Upper lobe of left lung (tissue), 6 donors: ENCODE measurements around the gene RAB43. TPM values are rescaled to one million over a fixed set of nuclear protein-coding genes. Genes with fewer than 3 reads are reported as not detected.
"Not testable (repeated sequence)": the region's sequence is repeated elsewhere in the genome, so short reads cannot be mapped to it uniquely, and the experiment has no call there.

Experiments used
- ATAC-seq, 2 donors: fragments of 200-7000 bp; cut with Tn5 transposase; one replicate each; pipeline ENCODE4 v1.9.1; 2022; ENCODE audit warnings: mild to moderate bottlenecking in 2 of 2, moderate library complexity in 2 of 2; ENCODE audit not compliant: low FRiP score in 2 of 2
- DNase-seq, 2 donors: peaks; one replicate each; pipeline ENCODE4 v3.0.0-alpha.2; 2019 to 2020
- H3K27ac ChIP-seq, 4 donors: fragments of 200-600 bp; sonication (generic); one replicate each; pipeline ENCODE4 v1.5.1; 2016 to 2019
- H3K27me3 ChIP-seq, 4 donors: fragments of 200-600 bp; sonication (generic); one replicate each; pipeline ENCODE4 v1.5.1; 2017 to 2019
- H3K36me3 ChIP-seq, 4 donors: fragments of 200-600 bp; sonication (generic); one replicate each; pipeline ENCODE4 v1.5.1; 2016 to 2019
- H3K4me1 ChIP-seq, 4 donors: fragments of 200-600 bp; sonication (generic); one replicate each; pipeline ENCODE4 v1.5.1; 2018 to 2019
- H3K4me3 ChIP-seq, 4 donors: fragments of 200-600 bp; sonication (generic); one replicate each; pipeline ENCODE4 v1.5.1; 2017 to 2019; ENCODE audit warnings: mild to moderate bottlenecking in 2 of 4, moderate library complexity in 1 of 4
- H3K9me3 ChIP-seq, 4 donors: fragments of 200-600 bp; sonication (generic); one replicate each; pipeline ENCODE4 v1.5.1; 2018 to 2019
- EP300 ChIP-seq, 4 donors: sonication (generic); formaldehyde crosslinking; IDR thresholded peaks; one replicate each; pipeline ENCODE4 v1.5.1; 2017; ENCODE audit warnings: antibody characterized with exemption in 4 of 4, control low read depth in 2 of 4
- POLR2A ChIP-seq, 4 donors: fragments of 450-650 bp; IDR thresholded peaks; one replicate each; pipeline ENCODE4 v1.5.1; 2016 to 2017; ENCODE audit warnings: antibody characterized with exemption in 4 of 4, mild to moderate bottlenecking in 2 of 4
- POLR2AphosphoS5 ChIP-seq, 2 donors: sonication (generic); formaldehyde crosslinking; IDR thresholded peaks; one replicate each; pipeline ENCODE4 v1.5.1; 2017; ENCODE audit warnings: antibody characterized with exemption in 2 of 2
- WGBS, 2 donors: methylation state at CpG; one replicate each; pipeline ENCODE4 v1.1.5; 2017 to 2018; 5-methylcytosine and 5-hydroxymethylcytosine counted together
- total RNA-seq, 6 donors: library from RNA; depleted of rRNA in 4 of 6; stranded (reverse); fragments of >200 nt in 4 of 6; gene quantifications; one replicate each; pipeline versions ENCODE4 v1.1.0 to v1.2.1, GENCODE V29; 2016 to 2021
- TF ChIP-seq, protein P1 (sequence below), 6 experiments: fragments of 450-650 bp in 4 of 6; fragments of 200-600 bp in 2 of 6; sonication (generic) in 2 of 6; IDR thresholded peaks; one replicate each; pipeline ENCODE4 v1.5.1; 2016 to 2019; ENCODE audit warnings: antibody characterized with exemption in 6 of 6
- donor health status: DM: no; HTN: no; CAD: no; lungs with moderate emphysema.
- donor health status: DM: no; HTN: yes; CAD: no; lungs with severe emphysema.

The RAB43 gene
- total RNA-seq, 6 donors from 2014 or later: 19.0 to 54.2 (median 34.0) TPM

GRCh38 chr3:129114455-129114854 lies 7.1 kb downstream of the RAB43 start:
- Histone ChIP-seq H3K27ac (peak overlapping the region in 2 of 4 donors; percentile 95 to 98), H3K9me3 (no peaks in the 10 kb centered on the region), H3K4me3 (no peak overlapping the region), H3K36me3 (peaks cover 0 to 54% (median 6%) of the 10 kb centered on the region in 4 donors), H3K4me1 (peaks cover 41 to 58% (median 42%) of the 10 kb centered on the region in 4 donors), H3K27me3 (no peaks in the 10 kb centered on the region)
- no peak for TF ChIP-seq EP300 (IDR thresholded peaks at IDR 0.05)
- TF ChIP-seq, protein P1, sequence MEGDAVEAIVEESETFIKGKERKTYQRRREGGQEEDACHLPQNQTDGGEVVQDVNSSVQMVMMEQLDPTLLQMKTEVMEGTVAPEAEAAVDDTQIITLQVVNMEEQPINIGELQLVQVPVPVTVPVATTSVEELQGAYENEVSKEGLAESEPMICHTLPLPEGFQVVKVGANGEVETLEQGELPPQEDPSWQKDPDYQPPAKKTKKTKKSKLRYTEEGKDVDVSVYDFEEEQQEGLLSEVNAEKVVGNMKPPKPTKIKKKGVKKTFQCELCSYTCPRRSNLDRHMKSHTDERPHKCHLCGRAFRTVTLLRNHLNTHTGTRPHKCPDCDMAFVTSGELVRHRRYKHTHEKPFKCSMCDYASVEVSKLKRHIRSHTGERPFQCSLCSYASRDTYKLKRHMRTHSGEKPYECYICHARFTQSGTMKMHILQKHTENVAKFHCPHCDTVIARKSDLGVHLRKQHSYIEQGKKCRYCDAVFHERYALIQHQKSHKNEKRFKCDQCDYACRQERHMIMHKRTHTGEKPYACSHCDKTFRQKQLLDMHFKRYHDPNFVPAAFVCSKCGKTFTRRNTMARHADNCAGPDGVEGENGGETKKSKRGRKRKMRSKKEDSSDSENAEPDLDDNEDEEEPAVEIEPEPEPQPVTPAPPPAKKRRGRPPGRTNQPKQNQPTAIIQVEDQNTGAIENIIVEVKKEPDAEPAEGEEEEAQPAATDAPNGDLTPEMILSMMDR (IDR thresholded peaks at IDR 0.05): no peak
- TF ChIP-seq POLR2A (IDR thresholded peaks at IDR 0.05): no peak
- TF ChIP-seq POLR2AphosphoS5 (IDR thresholded peaks at IDR 0.05): no peak
- 83 to 86% methylated on average over 6 of the region's 6 CpGs for whole genome bisulfite sequencing, 2 donors
- ATAC-seq (no peak), DNase-seq (no peak)

DNA sequence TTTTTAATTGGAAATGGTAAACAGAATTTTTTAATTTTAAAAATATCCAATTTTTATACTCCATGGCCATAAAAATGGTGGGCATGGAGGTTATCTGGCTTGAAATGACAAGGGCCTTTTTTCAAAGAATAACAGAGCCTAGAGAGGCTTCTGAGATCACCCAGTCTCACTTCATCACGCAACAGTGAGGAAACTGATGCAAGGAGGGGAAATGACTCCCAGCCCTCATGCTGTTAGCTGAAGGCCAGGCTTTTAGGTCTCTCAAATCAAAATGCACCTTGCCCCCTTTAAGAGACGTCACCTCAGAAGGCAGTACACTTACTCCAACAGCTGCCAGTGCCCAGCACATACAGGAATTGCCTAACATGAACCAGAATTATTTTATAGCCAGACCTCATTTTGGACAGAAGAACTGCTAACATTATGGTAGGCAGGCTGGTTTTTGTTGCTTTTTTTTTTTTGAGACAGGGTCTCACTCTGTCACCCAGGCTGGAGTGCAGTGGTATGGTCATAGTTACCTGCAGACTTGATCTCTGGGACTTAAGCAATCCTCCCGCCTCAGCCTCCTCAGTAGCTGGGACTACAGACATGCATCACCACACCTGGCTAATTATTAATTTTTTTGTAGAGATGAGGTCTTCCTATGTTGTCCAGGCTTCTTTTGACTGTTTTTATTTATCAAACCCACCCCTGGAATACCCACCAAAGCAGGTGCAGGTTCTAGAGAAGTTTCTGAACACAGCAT lies 9.1 kb downstream of the RAB43 start:
- Histone ChIP-seq H3K4me1 (peaks cover 24 to 47% (median 30%) of the 10 kb centered on the region in 4 donors), H3K36me3 (peaks cover 2 to 65% (median 12%) of the 10 kb centered on the region in 4 donors), H3K27ac (peak overlapping the region in 2 of 4 donors; percentile 0 to 14), H3K27me3 (no peaks in the 10 kb centered on the region), H3K9me3 (no peaks in the 10 kb centered on the region), H3K4me3 (no peak overlapping the region)
- no peak for DNase-seq
- TF ChIP-seq POLR2A (IDR thresholded peaks at IDR 0.05) (no peak), EP300 (IDR thresholded peaks at IDR 0.05) (no peak), POLR2AphosphoS5 (IDR thresholded peaks at IDR 0.05) (no peak)
- TF ChIP-seq, protein P1 (IDR thresholded peaks at IDR 0.05): no peak
- peak in 1 of 2 donors; percentile 21 for ATAC-seq
- WGBS, 2 donors: 76% methylated on average over 3 of the region's 3 CpGs

GRCh38 chr3:129111076-129111780 lies 10.4 kb downstream of the RAB43 start:
- 95 to 96% methylated on average over 10 of the region's 10 CpGs for WGBS, 2 donors
- H3K27ac ChIP-seq, DNase-seq, ATAC-seq, H3K4me3 ChIP-seq, H3K9me3 ChIP-seq, H3K27me3 ChIP-seq: not testable (repeated sequence)
- Histone ChIP-seq H3K36me3 (peaks cover 2 to 71% (median 21%) of the 10 kb centered on the region in 4 donors), H3K4me1 (peaks cover 24 to 46% (median 27%) of the 10 kb centered on the region in 4 donors)

DNA sequence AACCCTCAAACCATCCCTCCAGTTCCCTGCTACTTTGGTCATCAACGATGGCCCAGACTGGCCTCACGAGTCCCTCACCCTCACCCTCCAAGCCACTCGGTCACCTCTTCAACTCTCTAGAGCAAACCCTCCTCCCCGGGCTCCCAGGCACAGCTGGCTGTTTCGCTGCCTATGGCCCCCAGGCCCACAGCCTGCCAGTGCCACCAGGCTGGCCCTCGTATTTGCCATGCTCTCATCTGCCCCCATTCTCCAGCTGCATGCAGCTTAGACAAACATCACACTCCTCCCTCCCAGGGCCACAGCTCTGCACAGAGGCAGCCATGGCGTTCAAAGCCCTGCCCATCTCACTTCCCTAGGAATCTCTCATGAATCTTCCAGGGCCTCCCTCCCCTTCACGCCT lies 13.8 kb downstream of the RAB43 start:
- 79 to 81% methylated on average over 6 to 8 of the region's 8 CpGs for WGBS, 2 donors
- Histone ChIP-seq H3K9me3 (no peaks in the 10 kb centered on the region), H3K4me3 (no peak overlapping the region), H3K27ac (no peak overlapping the region), H3K4me1 (peaks cover 16 to 28% (median 19%) of the 10 kb centered on the region in 4 donors), H3K36me3 (peaks cover 2 to 56% (median 18%) of the 10 kb centered on the region in 4 donors), H3K27me3 (no peaks in the 10 kb centered on the region)
- TF ChIP-seq POLR2AphosphoS5 (IDR thresholded peaks at IDR 0.05) (no peak), POLR2A (IDR thresholded peaks at IDR 0.05) (no peak), EP300 (IDR thresholded peaks at IDR 0.05) (no peak)
- TF ChIP-seq, protein P1 (IDR thresholded peaks at IDR 0.05): no peak
- DNase-seq: no peak
- no peak for ATAC-seq

DNA sequence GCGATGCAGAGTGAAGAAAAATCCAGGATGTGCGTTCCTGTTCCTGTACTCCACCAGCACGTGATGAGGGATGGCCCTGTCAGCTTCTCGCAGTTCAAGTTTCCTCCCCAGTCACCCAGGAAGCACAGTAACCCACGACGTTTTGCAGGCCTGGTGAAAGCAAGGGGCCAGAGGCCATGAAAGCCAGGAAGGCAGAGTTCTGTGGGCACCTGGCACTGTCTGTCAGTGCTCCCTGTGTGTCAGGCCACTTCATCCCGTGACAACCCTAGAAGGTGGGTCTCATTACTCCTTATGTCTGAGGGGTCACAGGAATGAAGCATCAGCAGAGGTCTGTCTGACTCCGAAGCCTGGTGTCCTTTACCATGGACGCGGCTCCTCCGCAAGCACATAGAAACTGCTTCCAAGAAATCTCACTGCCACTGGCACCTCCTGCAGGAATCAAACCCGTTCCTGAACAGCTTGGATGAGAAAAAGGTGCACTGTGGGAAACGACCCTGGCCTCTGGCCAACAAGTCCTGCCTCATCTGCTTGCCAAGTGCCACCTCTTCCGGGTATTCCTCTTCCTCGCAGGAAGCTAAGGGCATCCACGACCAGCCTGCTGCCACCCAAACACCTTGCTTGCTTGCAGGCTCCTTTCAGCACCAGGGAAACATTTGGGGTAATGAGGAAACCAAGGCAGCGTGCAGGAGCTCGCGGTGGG lies 14.6 kb downstream of the RAB43 start:
- H3K4me3 ChIP-seq: no peak overlapping the region
- ATAC-seq (peak in 1 of 2 donors; percentile 28), DNase-seq (peak in 1 of 2 donors; percentile 36)
- peaks cover 2 to 49% (median 18%) of the 10 kb centered on the region in 4 donors for H3K36me3 ChIP-seq
- TF ChIP-seq POLR2AphosphoS5 (IDR thresholded peaks at IDR 0.05): no peak
- TF ChIP-seq POLR2A (IDR thresholded peaks at IDR 0.05): no peak
- TF ChIP-seq, protein P1 (IDR thresholded peaks at IDR 0.05): no peak
- no peak for TF ChIP-seq EP300 (IDR thresholded peaks at IDR 0.05)
- H3K9me3 ChIP-seq: no peaks in the 10 kb centered on the region
- H3K27me3 ChIP-seq: no peaks in the 10 kb centered on the region
- 21 to 67% methylated on average over 4 to 19 of the region's 19 CpGs for WGBS, 2 donors
- peaks cover 16 to 23% (median 18%) of the 10 kb centered on the region in 4 donors for H3K4me1 ChIP-seq
- H3K27ac ChIP-seq: no peak overlapping the region
